ENCODE measurements around the gene NCAM1.

DNA sequence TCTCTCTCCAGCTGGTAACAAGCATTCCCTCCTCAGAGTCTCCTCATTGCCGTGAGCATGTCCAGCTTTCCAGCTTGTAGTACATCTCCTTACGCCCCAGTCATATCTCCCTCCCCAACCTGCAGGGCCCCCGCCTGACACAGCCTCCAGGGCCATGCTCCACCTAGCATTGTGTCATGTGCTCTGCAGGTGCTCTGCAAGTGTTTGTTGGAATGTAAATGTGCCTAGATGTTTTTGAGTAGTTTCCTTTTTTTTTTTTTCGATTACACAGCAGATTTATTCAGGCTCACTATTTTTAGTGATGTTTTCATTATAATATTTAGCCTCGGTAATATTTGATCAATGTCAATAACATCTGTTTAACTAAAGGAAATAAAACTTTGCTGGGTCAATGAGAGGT is 82.5 kb downstream of the NCAM1 start:
- TF ChIP-seq, protein P1, sequence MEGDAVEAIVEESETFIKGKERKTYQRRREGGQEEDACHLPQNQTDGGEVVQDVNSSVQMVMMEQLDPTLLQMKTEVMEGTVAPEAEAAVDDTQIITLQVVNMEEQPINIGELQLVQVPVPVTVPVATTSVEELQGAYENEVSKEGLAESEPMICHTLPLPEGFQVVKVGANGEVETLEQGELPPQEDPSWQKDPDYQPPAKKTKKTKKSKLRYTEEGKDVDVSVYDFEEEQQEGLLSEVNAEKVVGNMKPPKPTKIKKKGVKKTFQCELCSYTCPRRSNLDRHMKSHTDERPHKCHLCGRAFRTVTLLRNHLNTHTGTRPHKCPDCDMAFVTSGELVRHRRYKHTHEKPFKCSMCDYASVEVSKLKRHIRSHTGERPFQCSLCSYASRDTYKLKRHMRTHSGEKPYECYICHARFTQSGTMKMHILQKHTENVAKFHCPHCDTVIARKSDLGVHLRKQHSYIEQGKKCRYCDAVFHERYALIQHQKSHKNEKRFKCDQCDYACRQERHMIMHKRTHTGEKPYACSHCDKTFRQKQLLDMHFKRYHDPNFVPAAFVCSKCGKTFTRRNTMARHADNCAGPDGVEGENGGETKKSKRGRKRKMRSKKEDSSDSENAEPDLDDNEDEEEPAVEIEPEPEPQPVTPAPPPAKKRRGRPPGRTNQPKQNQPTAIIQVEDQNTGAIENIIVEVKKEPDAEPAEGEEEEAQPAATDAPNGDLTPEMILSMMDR (IDR thresholded peaks at IDR 0.05 in 8 of 11, conservative IDR thresholded peaks at IDR 0.05 in 3 of 11): no peak
- no peak for TF ChIP-seq POLR2A (IDR thresholded peaks at IDR 0.05)

Measured in spleen (tissue), 7 donors.